Measurements from ENCODE around the gene SSRP1.

Gene SSRP1

GRCh38 chr11:57335023-57335342 is 709 bp downstream of the SSRP1 start:
- H3K4me3 ChIP-seq (ENCODE audit: low read depth, low read length), result peak overlapping the region; percentile 78
- TF ChIP-seq, protein P1, sequence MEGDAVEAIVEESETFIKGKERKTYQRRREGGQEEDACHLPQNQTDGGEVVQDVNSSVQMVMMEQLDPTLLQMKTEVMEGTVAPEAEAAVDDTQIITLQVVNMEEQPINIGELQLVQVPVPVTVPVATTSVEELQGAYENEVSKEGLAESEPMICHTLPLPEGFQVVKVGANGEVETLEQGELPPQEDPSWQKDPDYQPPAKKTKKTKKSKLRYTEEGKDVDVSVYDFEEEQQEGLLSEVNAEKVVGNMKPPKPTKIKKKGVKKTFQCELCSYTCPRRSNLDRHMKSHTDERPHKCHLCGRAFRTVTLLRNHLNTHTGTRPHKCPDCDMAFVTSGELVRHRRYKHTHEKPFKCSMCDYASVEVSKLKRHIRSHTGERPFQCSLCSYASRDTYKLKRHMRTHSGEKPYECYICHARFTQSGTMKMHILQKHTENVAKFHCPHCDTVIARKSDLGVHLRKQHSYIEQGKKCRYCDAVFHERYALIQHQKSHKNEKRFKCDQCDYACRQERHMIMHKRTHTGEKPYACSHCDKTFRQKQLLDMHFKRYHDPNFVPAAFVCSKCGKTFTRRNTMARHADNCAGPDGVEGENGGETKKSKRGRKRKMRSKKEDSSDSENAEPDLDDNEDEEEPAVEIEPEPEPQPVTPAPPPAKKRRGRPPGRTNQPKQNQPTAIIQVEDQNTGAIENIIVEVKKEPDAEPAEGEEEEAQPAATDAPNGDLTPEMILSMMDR (IDR thresholded peaks at IDR 0.05; ENCODE audit: low read depth, low read length), result no peak
- no peak for DNase-seq (ENCODE audit: low read depth, low spot score)
- in situ Hi-C loops (cut with HindIII; ENCODE audit: low sequenced_read_pairs), result no loop called here

DNA sequence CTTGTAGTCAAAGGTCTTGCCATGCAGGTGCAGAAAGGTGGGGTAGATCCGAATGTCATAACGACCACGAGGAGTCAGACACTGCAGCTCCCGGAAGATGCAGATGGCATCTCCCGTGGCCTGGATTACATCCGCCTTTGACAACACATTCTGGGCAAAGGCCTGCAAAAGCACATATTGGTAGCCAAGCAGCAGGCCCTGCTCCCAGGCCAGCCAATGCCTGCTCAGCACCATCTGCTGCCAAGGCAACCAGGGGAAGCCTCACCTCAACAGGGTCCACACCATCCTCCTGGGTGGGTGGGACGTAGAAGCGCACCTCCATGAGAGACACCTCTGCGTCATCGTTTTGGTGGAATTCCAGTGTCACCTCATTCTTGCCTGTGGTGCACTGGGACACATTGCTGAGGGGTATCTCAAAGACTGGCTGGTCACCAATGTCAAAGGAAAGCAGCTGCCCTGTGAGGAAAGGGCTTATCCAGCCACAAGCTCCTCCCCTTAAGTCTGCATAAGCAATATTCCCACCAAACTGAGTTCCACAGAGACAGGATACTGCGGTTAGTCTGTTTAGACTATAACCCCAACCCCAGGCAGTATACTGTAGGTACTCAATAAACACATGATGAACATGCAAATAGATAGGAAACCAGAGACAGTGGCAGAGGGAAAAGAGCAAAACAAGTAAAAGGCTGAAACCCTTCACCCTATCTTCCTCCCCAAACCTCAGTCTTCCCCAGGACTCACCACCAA is 2.8 kb downstream of the SSRP1 start:
- in situ Hi-C loops (cut with HindIII; ENCODE audit: low sequenced_read_pairs), result no loop called here
- no peak for DNase-seq (ENCODE audit: low read depth, low spot score)
- TF ChIP-seq, protein P1 (IDR thresholded peaks at IDR 0.05; ENCODE audit: low read depth, low read length), result no peak
- H3K4me3 ChIP-seq (ENCODE audit: low read depth, low read length), result no peak overlapping the region

- no peak overlapping the region for H3K4me3 ChIP-seq (ENCODE audit: low read depth, low read length)
- DNase-seq (ENCODE audit: low read depth, low spot score), result no peak
- TF ChIP-seq, protein P1 (IDR thresholded peaks at IDR 0.05; ENCODE audit: low read depth, low read length), result no peak
- in situ Hi-C loops (cut with HindIII; ENCODE audit: low sequenced_read_pairs), result no loop called here
Measured at GRCh38 chr11:57331720-57332119, 4.0 kb downstream of the SSRP1 start.

- H3K4me3 ChIP-seq (ENCODE audit: low read depth, low read length), result no peak overlapping the region
- TF ChIP-seq, protein P1 (IDR thresholded peaks at IDR 0.05; ENCODE audit: low read depth, low read length), result no peak
- no peak for DNase-seq (ENCODE audit: low read depth, low spot score)
- in situ Hi-C loops (cut with HindIII; ENCODE audit: low sequenced_read_pairs), result no loop called here
Measured at GRCh38 chr11:57330029-57330428, 5.7 kb downstream of the SSRP1 start.

GRCh38 chr11:57327721-57328120 is 8.0 kb downstream of the SSRP1 start:
- DNase-seq (ENCODE audit: low read depth, low spot score), result no peak
- TF ChIP-seq, protein P1 (IDR thresholded peaks at IDR 0.05; ENCODE audit: low read depth, low read length), result no peak
- in situ Hi-C loops (cut with HindIII; ENCODE audit: low sequenced_read_pairs), result no loop called here

GRCh38 chr11:57325735-57326048 is 10.0 kb downstream of the SSRP1 start:
- peak overlapping the region; percentile 47 for H3K4me3 ChIP-seq (ENCODE audit: low read depth, low read length)
- in situ Hi-C loops (cut with HindIII; ENCODE audit: low sequenced_read_pairs), result no loop called here
- TF ChIP-seq, protein P1 (IDR thresholded peaks at IDR 0.05; ENCODE audit: low read depth, low read length), result no peak
- no peak for DNase-seq (ENCODE audit: low read depth, low spot score)

More at GRCh38 chr11:57327721-57328120, 8.0 kb downstream of the SSRP1 start:
- no peak overlapping the region for H3K4me3 ChIP-seq (ENCODE audit: low read depth, low read length)
